PC-3 (cell line): ENCODE data around the gene CRADD. TPM values are rescaled to one million over a fixed set of nuclear protein-coding genes. Genes with fewer than 3 reads are reported as not detected.

Experiments
- ATAC-seq: fragments of 200-7000 bp; cut with Tn5 transposase; 2 replicates; pipeline ENCODE4 v1.9.1; 2020; ENCODE audit warnings: mild to moderate bottlenecking, moderate library complexity
- BruUV-seq: library from RNA; stranded (reverse); fragments of 400-500 nt; replicated peaks from 2 replicates; lab custom pipeline; 2021; lab: Mats Ljungman, UMichigan
- CTCF ChIA-PET: fragments of 300-600 bp; sonication (Branson Sonifier 250); formaldehyde crosslinking; loops from one replicate; lab custom pipeline; 2022; ENCODE audit warnings: antibody characterized with exemption; lab: Charles Lee
- POLR2A ChIA-PET: fragments of 300-600 bp; sonication (Branson Sonifier 250); formaldehyde crosslinking; loops from one replicate; lab custom pipeline; 2022; ENCODE audit warnings: antibody characterized with exemption; ENCODE audit not compliant: unreplicated experiment; lab: Charles Lee
- DNase-seq: peaks from one replicate; pipeline ENCODE4 v3.0.0-alpha.2; 2015
- H2AFZ ChIP-seq: fragments of 300-600 bp; sonication (generic); 2 replicates; pipeline ENCODE4 v1.6.0; 2016; ENCODE audit warnings: antibody characterized with exemption, low read length
- H3F3A ChIP-seq: fragments of 300-600 bp; sonication (generic); one replicate; pipeline ENCODE4 v1.6.0; 2017; ENCODE audit warnings: antibody characterized with exemption, low read length, control low read depth, mild to moderate bottlenecking; ENCODE audit not compliant: unreplicated experiment
- H3K27ac ChIP-seq: fragments of 300-600 bp; sonication (generic); 2 replicates; pipeline ENCODE4 v1.5.1; 2016; ENCODE audit warnings: mild to moderate bottlenecking, low read length
- H3K27me3 ChIP-seq: fragments of 300-600 bp; sonication (generic); 2 replicates; pipeline ENCODE4 v1.6.1; 2016; ENCODE audit warnings: low read length, mixed read lengths
- H3K36me3 ChIP-seq: fragments of 300-600 bp; sonication (generic); 2 replicates; pipeline ENCODE4 v1.6.1; 2016; ENCODE audit warnings: low read depth, mixed run types, low read length, mixed read lengths
- H3K4me1 ChIP-seq: fragments of 300-600 bp; sonication (generic); 2 replicates; pipeline ENCODE4 v1.5.1; 2016; ENCODE audit warnings: low read length; ENCODE audit not compliant: insufficient read depth
- H3K4me2 ChIP-seq: fragments of 300-600 bp; sonication (generic); 2 replicates; pipeline ENCODE4 v1.6.0; 2016; ENCODE audit warnings: low read length
- H3K4me3 ChIP-seq: fragments of 300-600 bp; sonication (generic); 2 replicates; pipeline ENCODE4 v1.5.1; 2016; ENCODE audit warnings: mild to moderate bottlenecking, low read length, mixed read lengths
- H3K79me2 ChIP-seq: fragments of 300-600 bp; sonication (generic); 2 replicates; pipeline ENCODE4 v1.6.1; 2017; ENCODE audit warnings: low read length, mixed read lengths
- H3K9ac ChIP-seq: fragments of 300-600 bp; sonication (generic); 2 replicates; pipeline ENCODE4 v1.6.0; 2016; ENCODE audit warnings: mild to moderate bottlenecking, low read length
- H3K9me2 ChIP-seq: fragments of 300-600 bp; sonication (generic); replicated peaks from 2 replicates; pipeline ENCODE4 v1.6.1; 2016; ENCODE audit warnings: mixed run types, low read length, mixed read lengths
- H3K9me3 ChIP-seq: fragments of 300-600 bp; sonication (generic); 2 replicates; pipeline ENCODE4 v1.6.1; 2016; ENCODE audit warnings: low read length, mixed read lengths
- H4K20me1 ChIP-seq: fragments of 300-600 bp; sonication (generic); 2 replicates; pipeline ENCODE4 v1.6.1; 2016; ENCODE audit warnings: low read length, mixed read lengths
- EZH2 ChIP-seq: fragments of 300-600 bp; sonication (generic); IDR thresholded peaks from one replicate; pipeline ENCODE4 v1.6.1; 2017; ENCODE audit warnings: antibody characterized with exemption, mild to moderate bottlenecking, low read length; ENCODE audit not compliant: unreplicated experiment
- EZH2phosphoT487 ChIP-seq: fragments of 300-600 bp; sonication (generic); IDR thresholded peaks from 2 replicates; pipeline ENCODE4 v1.6.1; 2018; ENCODE audit warnings: mild to moderate bottlenecking, antibody characterized with exemption, low read length, borderline replicate concordance
- intact Hi-C: fragments of 100-400 bp; cut with micrococcal nuclease; formaldehyde crosslinking; loops from 2 replicates; pipeline ENCODE4 v1.9.0; 2023
- total RNA-seq: library from RNA; depleted of rRNA; stranded (reverse); fragments of >200 nt; gene quantifications from 2 replicates; pipeline ENCODE4 v1.2.3, GENCODE V29; 2014
- TF ChIP-seq, protein P1 (sequence below): fragments of 300-600 bp; sonication (generic); conservative IDR thresholded peaks from 2 replicates; pipeline ENCODE4 v1.5.1; 2017; ENCODE audit warnings: antibody characterized with exemption, low read depth, mild to moderate bottlenecking, low read length

The CRADD gene
- total RNA-seq, 1 experiment from 2014 or later: 11.4 TPM

DNA sequence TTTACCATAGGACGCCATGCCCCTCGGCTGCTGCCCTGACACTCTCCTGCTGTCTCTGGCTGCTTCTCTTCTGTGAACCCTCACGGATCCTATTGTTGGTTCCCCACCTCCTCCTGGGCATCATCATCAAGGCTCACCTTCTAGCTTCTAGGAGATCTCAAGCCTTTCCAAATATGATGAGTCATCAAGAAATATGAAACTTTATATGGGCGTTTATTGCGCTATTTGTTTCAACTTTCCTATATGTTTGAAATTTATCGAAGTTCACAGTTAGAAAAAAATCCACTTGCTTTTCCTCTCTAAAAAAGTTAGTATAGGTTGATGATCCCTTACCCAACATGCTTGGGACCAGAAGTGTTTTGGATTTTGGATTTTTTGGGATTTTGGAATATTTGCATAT is 2.8 kb upstream of the CRADD start:
- intact Hi-C loops: loop anchor here (10.0 kb wide), 1 partner anchor 50 kb away; no protein-coding TSS in a partner anchor
- H3K36me3 ChIP-seq: no peaks in the 10 kb centered on the region
- H3K27me3 ChIP-seq: no peaks in the 10 kb centered on the region
- no peak for ATAC-seq
- peaks cover 5% of the 10 kb centered on the region; the same call in 1 of the 2 replicates for H3K79me2 ChIP-seq
- no peaks in the 10 kb centered on the region for H3F3A ChIP-seq
- no peak overlapping the region for H3K4me3 ChIP-seq
- H3K4me2 ChIP-seq: no peak overlapping the region
- peaks cover 15% of the 10 kb centered on the region for H3K4me1 ChIP-seq
- ChIA-PET CTCF (no interaction called here), POLR2A (no interaction called here)
- H2AFZ ChIP-seq: no peak overlapping the region
- no peak overlapping the region for H3K9ac ChIP-seq
- H4K20me1 ChIP-seq: no peaks in the 10 kb centered on the region
- TF ChIP-seq EZH2phosphoT487 (no peak), EZH2 (no peak)
- TF ChIP-seq, protein P1, sequence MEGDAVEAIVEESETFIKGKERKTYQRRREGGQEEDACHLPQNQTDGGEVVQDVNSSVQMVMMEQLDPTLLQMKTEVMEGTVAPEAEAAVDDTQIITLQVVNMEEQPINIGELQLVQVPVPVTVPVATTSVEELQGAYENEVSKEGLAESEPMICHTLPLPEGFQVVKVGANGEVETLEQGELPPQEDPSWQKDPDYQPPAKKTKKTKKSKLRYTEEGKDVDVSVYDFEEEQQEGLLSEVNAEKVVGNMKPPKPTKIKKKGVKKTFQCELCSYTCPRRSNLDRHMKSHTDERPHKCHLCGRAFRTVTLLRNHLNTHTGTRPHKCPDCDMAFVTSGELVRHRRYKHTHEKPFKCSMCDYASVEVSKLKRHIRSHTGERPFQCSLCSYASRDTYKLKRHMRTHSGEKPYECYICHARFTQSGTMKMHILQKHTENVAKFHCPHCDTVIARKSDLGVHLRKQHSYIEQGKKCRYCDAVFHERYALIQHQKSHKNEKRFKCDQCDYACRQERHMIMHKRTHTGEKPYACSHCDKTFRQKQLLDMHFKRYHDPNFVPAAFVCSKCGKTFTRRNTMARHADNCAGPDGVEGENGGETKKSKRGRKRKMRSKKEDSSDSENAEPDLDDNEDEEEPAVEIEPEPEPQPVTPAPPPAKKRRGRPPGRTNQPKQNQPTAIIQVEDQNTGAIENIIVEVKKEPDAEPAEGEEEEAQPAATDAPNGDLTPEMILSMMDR: no peak
- BruUV-seq: no TSS peak
- no peak overlapping the region for H3K27ac ChIP-seq
- no peak for DNase-seq
- peaks cover 4% of the 10 kb centered on the region; the same call in 1 of the 2 replicates for H3K9me2 ChIP-seq
- no peaks in the 10 kb centered on the region for H3K9me3 ChIP-seq

DNA sequence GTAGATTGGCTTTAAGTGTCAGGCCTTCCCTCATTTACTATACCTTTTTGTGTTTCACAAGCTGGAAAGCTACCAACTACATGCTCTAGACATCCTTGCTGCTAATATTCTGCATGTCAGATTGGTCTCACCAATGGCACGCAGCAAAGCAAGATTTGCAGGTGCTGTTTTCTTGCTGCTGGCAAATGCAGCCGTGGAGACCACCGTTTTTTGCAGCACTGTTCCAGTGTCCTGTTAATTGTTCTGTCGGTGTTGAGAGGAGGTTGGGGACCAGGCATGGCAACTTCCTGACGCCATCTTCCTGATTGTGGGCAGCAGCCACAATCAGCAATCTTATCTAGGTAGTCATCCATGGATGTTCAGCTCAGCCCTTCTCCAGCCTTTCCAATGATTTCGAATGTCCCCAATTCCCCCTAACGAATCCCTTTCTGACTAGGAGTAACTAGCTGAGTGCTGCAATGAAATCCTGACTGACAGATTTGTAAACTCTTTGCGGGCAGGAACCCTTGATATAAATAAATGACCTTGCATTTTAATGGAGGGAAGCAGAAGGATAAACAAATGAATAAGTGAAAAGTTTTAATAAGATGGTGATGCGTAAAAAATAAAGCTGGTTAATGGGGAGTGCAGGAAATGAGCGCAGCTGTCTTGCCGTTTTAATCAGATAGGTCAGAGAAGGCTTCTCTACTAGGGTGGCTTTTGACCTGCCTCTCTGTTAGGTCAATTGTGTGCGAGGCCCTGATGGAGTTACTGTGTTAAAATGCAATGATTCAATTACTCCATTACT is 574 bp upstream of the CRADD start:
- Histone ChIP-seq H3K79me2 (peaks cover 5% of the 10 kb centered on the region; the same call in 1 of the 2 replicates), H3K4me3 (peak overlapping the region; percentile 88), H3K9me2 (peaks cover 4% of the 10 kb centered on the region; the same call in 1 of the 2 replicates), H3K27ac (peak overlapping the region; percentile 94), H3K36me3 (no peaks in the 10 kb centered on the region), H3K27me3 (no peaks in the 10 kb centered on the region), H3F3A (no peaks in the 10 kb centered on the region), H2AFZ (peak overlapping the region; percentile 97), H3K9me3 (no peaks in the 10 kb centered on the region), H3K4me1 (peaks cover 15% of the 10 kb centered on the region), H3K4me2 (peak overlapping the region; percentile 94), H3K9ac (peak overlapping the region; percentile 96), H4K20me1 (no peaks in the 10 kb centered on the region)
- DNase-seq: no peak
- ChIA-PET CTCF (no interaction called here), POLR2A (interaction anchor here (0.6 kb wide), 1 partner anchor 202 kb away, joined by 3 read pairs; no protein-coding TSS in a partner anchor)
- ATAC-seq: no peak
- intact Hi-C loops: loop anchor here (1.0 to 10.0 kb wide), 3 partner anchors 52 to 426 kb away; no protein-coding TSS in a partner anchor
- TF ChIP-seq EZH2phosphoT487: no peak
- TF ChIP-seq, protein P1: no peak
- TF ChIP-seq EZH2: no peak
- no TSS peak for BruUV-seq
